NCI-H2196 treated with DMSO at 0.1 percent for 48 hours (cell line): ENCODE data around the gene MACC1.
A peak's percentile ranks its signal among the peaks of the same experiment; 100 is the strongest.
"Not testable (repeated sequence)": the region's sequence is repeated elsewhere in the genome, so short reads cannot be mapped to it uniquely, and the experiment has no call there.

ENCODE experiments used
- DNase-seq: peaks from one replicate; lab custom pipeline; 2025; ENCODE audit not compliant: unreplicated experiment; lab: John Stamatoyannopoulos, UW

Gene MACC1

GRCh38 chr7:20208651-20209307, 8.4 kb downstream of the MACC1 start:
- DNase-seq = no peak

- DNase-seq = not testable (repeated sequence)
These were observed 9.4 kb downstream of the MACC1 start for GRCh38 chr7:20207811-20208210.

- DNase-seq = no peak
These were observed 10.9 kb downstream of the MACC1 start for GRCh38 chr7:20206104-20206896.

GRCh38 chr7:20203316-20203715, 13.9 kb downstream of the MACC1 start:
- DNase-seq = no peak

DNA sequence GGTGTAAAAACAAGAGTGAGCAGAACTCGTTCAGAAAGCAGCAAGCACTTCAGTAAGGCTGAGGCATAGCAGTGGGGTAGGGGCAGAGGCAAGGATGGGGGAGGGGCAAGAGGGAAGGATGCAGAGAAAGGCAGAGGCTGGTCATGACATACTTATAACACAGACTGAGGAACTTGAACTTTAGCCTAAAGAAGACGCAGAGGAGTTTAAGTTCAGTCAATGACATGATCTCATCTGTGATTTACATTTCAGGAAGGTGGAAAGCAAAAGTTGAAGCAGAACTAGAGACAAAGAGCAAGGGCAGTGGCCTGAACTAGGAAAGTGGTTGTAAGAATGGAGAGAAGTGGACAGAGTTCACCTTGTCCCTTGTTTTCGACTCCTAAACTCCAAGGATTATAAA, 15.8 kb downstream of the MACC1 start:
- no peak for DNase-seq

GRCh38 chr7:20200971-20201370, 16.2 kb downstream of the MACC1 start:
- DNase-seq = no peak

- DNase-seq = no peak
These were observed 16.8 kb downstream of the MACC1 start for GRCh38 chr7:20200361-20200760.

DNA sequence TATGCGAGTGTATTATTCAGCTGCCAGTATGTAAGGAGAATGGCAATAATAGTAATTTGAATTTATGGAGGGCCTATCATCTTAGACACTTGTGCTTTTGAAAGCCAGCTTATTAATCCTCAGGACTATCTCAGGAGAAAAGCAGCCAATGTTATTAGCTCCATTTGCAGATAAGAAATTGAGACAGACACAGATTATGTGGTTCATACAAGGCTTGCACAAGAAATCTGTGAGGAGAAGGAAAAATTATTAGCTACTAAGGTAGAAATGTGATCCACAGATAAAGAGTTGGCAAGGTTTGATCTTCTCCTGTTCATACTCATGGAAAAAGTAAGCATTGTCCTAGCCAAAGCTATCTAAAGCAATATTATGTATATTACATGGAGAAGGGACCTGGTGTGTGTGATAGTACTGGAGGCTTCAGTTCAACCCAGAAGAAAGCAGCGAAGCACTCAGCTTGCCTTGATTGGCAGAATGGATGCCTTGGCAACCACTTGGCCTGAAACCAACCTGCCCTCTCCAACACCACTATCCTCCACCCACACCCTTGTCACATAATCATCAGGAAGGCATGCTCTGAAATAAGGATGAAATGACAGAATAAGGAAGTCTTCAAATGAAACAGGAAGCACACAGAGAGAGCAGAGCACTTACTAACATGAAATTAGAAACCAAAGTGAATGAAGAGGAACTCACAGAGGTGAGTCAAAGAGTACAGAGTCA, 18.0 kb downstream of the MACC1 start:
- peak; percentile 81 for DNase-seq

- DNase-seq = no peak
These were observed 18.9 kb downstream of the MACC1 start for GRCh38 chr7:20198260-20198659.

DNA sequence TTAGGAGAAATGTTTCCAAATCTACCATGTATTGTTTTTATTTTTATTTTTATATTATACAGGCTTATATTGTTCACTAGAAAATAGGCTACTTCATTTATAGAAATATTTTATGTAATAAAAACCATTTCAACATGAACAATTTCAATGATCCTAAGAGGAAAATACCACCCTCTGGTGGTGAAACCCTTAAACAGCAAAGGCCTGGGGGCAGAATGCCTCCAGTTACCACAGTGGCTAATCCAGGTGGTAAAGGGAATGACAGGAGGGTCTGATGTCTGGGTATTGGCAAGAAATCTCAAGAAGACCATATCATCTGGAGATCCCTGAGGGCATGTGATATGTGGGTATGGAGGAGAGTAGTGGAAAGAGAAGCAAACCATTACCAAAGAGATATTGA, 19.3 kb downstream of the MACC1 start:
- no peak for DNase-seq

DNA sequence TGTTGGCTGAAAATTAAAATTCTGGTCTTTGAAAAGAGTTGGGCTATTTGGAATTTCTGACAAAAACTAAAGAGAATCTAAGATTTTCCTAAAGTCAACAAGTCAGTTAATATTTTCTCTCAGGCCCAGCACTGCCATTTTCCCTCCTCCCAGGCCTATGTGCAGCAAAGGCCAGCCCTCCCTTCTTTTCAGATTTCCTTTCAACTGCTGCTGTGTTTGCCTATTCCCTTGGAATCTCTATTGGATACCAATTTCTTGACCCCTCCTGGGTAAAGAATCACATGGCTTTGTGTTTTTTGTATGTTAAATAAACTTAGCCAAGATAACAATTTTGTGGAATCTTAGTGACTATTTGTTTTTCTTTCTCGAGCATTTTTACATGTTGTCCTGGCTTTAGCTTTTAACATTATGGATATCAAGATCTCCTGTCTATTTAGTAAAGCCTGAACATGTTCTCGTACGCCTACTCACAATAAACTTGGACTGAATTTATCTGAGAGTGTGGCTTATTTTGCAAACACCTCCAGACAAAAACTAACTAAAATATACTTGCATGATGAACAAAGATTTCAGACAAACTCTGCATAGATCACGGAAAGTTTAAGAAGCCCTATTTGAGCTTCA, 19.9 kb downstream of the MACC1 start:
- no peak for DNase-seq

DNA sequence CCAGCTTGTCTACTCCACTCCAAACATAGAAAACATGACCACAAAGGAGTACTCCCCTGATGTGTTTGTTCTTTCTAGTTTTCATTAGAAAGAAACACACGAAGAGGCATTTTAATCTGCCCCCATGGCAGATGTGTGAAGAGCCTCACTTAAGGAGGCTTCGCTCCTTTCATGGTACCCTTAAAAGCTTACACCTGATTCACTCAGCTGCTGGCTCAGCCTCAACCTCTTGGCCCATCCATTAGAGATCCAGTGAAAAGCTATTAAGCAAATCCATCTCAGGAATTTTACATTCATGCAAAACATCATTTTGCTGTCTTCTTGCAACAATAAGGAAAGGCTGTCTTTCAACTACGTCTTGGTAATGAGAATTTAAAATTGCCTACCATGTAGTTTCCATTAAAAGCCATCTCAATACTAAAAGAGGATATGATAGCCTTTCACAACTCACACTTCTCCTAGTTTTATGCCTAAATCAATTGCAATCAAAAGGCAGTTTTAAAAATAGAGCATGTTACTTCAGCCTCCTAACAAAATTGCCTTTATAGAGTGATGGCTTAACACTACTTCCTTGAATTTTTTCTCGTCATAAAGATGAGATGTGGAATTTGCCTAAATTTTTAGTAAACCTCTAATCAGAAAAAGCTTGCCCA, 22.7 kb downstream of the MACC1 start:
- no peak for DNase-seq

GRCh38 chr7:20193873-20194272, 23.3 kb downstream of the MACC1 start:
- no peak for DNase-seq

DNA sequence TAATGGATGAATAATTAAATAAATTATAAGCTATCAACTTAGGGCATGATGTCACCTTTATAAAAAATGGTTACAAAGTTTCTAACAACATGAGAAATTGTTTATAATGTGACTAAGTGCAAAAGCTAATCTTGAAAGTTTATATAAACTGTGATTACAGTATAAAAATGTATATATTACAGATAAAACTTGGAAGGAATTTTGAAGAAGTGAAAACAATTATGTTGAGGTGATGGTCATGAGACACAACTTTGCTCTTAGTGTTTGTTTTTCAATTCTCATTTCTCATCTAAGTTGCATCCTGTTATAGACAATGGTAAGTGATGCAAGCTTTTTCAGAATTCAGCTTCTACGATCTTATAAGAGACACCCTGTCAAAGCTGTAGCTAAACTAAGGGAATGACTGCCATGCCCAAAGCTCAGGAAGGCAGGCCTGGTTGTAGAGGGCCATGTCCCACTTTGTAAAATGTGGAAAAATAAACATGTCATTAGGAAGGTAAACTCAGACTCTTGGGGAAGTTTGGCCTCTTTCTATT, 23.9 kb downstream of the MACC1 start:
- no peak for DNase-seq

GRCh38 chr7:20191391-20191869, 25.8 kb downstream of the MACC1 start:
- no peak for DNase-seq

- DNase-seq = no peak
These were observed 26.4 kb downstream of the MACC1 start for GRCh38 chr7:20190560-20191390.

- no peak for DNase-seq
These were observed 27.3 kb downstream of the MACC1 start for GRCh38 chr7:20189852-20190251.

DNA sequence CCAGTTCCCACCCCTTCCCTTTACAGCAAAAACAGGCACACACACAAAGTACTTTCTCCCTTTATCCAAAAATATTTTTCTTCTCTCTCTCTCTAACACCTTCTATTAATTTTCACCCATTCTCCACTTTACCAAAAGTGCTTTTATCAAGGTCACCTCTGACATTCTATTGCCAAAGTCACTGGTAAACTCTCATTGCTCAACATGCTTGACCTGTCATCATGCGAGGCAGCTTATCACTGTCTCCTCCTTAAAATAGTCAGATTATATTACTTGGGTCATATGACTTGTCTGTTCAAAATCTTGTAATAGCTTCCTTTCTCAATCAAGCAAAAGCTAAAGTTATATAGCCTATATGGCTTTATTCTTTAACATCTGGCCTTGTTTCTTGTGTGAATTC, 28.6 kb downstream of the MACC1 start:
- DNase-seq = no peak

DNA sequence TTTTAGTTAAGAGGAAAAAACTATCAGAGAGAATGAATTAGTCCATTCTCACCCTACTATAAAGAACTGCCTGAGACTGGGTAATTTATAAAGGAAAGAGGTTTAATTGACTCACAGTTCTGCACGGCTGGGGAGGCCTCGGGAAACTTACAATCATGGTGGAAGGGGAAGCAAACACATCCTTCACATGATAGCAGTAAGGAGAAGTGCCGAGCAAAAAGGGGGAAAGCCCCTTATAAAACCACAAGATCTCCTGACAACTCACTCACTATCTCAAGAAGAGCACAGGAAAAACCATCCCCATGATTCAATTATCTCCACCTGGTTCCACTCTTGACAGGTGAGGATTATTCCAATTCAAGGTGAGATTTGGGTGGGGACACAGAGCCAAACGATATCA, 29.3 kb downstream of the MACC1 start:
- DNase-seq = not testable (repeated sequence)

GRCh38 chr7:20185988-20186387, 31.2 kb downstream of the MACC1 start:
- DNase-seq = no peak
